HepG2 (cell line): ENCODE data around the gene ZBTB4. TPM values are rescaled to one million over a fixed set of nuclear protein-coding genes. Genes with fewer than 3 reads are reported as not detected.

Experiments used
- ATAC-seq: fragments of 200-7000 bp; cut with Tn5 transposase; 3 replicates; pipeline ENCODE4 v1.9.1; 2020; ENCODE audit warnings: mild to moderate bottlenecking, moderate library complexity
- BruUV-seq: library from RNA; stranded (reverse); fragments of 400-500 nt; replicated peaks from 2 replicates; lab custom pipeline; 2021; lab: Mats Ljungman, UMichigan
- CTCF ChIA-PET: fragments of 300-600 bp; formaldehyde crosslinking; extraction: SDS; loops from one replicate; lab custom pipeline; 2021; ENCODE audit warnings: low total read pairs, inconsistent platforms, low intra/inter-chr PET ratio; lab: Yijun Ruan, JAX
- POLR2A ChIA-PET: fragments of 350-600 bp; sonication (Branson Sonifier 250); formaldehyde crosslinking; loops from one replicate; lab custom pipeline; 2020; ENCODE audit warnings: antibody characterized with exemption, inconsistent platforms; lab: Yijun Ruan, JAX
- DNase-seq: peaks from one replicate; pipeline ENCODE4 v3.0.0-alpha.2; 2015; ENCODE audit warnings: low spot score
- FAIRE-seq: peaks from 3 replicates; lab custom pipeline; 2011; peaks lifted over from hg19 to GRCh38; lab: Jason Lieb, UNC
- H2AFZ ChIP-seq: one replicate; pipeline ENCODE4 v1.6.1; 2011; ENCODE audit warnings: low read length, inconsistent platforms
- H3K27ac ChIP-seq: fragments of 300-600 bp; 3 replicates; pipeline ENCODE4 v1.8.0; 2011; ENCODE audit warnings: mixed run types, mild to moderate bottlenecking, mixed read lengths, low read length, inconsistent platforms; ENCODE audit not compliant: insufficient read depth; ENCODE audit errors: extremely low read length
- H3K27me3 ChIP-seq, 2 experiments: fragments of 200-600 bp in 1 of 2; 2 replicates in 1 of 2; 3 replicates in 1 of 2; pipeline versions ENCODE4 v1.6.0 to v1.8.0; 2011; ENCODE audit warnings: low read length in 2 of 2, mild to moderate bottlenecking in 2 of 2, moderate library complexity in 2 of 2, inconsistent platforms in 1 of 2; ENCODE audit not compliant: insufficient read depth in 2 of 2, control insufficient read depth in 1 of 2
- H3K36me3 ChIP-seq, 2 experiments: fragments of 200-600 bp in 1 of 2; replicated peaks in 1 of 2; 2 replicates in 1 of 2; 3 replicates in 1 of 2; pipeline versions ENCODE4 v1.5.1 to v1.8.0; 2011; ENCODE audit warnings: low read length in 2 of 2, inconsistent platforms in 1 of 2; ENCODE audit not compliant: insufficient read depth in 2 of 2, control insufficient read depth in 1 of 2
- H3K4me1 ChIP-seq: 2 replicates; pipeline ENCODE4 v1.5.1; 2012; ENCODE audit warnings: low read length, inconsistent platforms; ENCODE audit not compliant: insufficient read depth
- H3K4me2 ChIP-seq: 2 replicates; pipeline ENCODE4 v1.6.0; 2011; ENCODE audit warnings: low read depth, low read length, inconsistent platforms
- H3K4me3 ChIP-seq, 3 experiments: fragments of 200-600 bp in 1 of 3; sonication (generic), shearing (Covaris generic) in 1 of 3; replicated peaks in 1 of 3; 2 replicates each; pipeline ENCODE4 v1.5.1; 2011 to 2016; ENCODE audit warnings: low read length in 3 of 3, inconsistent platforms in 2 of 3, low read depth in 2 of 3, mild to moderate bottlenecking in 2 of 3, control low read depth in 1 of 3, mixed read lengths in 1 of 3; ENCODE audit not compliant: insufficient read depth in 1 of 3
- H3K79me2 ChIP-seq: one replicate; pipeline ENCODE4 v1.6.1; 2011; ENCODE audit warnings: low read length, inconsistent platforms; ENCODE audit not compliant: insufficient read depth
- H3K9ac ChIP-seq: 2 replicates; pipeline ENCODE4 v1.6.0; 2011; ENCODE audit warnings: mild to moderate bottlenecking, low read depth, low read length, inconsistent platforms; ENCODE audit not compliant: insufficient read depth
- H3K9me3 ChIP-seq: 2 replicates; pipeline ENCODE4 v1.5.1; 2012; ENCODE audit warnings: mild to moderate bottlenecking, low read length
- H4K20me1 ChIP-seq: 2 replicates; pipeline ENCODE4 v1.6.0; 2011; ENCODE audit warnings: inconsistent platforms, mild to moderate bottlenecking, low read length, moderate library complexity; ENCODE audit not compliant: insufficient read depth
- GTF2F1 ChIP-seq: fragments of 150-350 bp; IDR thresholded peaks from 2 replicates; pipeline ENCODE4 v1.6.1; 2014; ENCODE audit warnings: low read length
- IKZF5 ChIP-seq: IDR thresholded peaks from 2 replicates; pipeline ENCODE4 v1.6.1; 2018; ENCODE audit warnings: missing genetic modification reagents, mild to moderate bottlenecking, missing compliant biosample characterization
- ZNF30 ChIP-seq: sonication (generic); formaldehyde crosslinking; IDR thresholded peaks from 2 replicates; pipeline ENCODE4 v1.5.0; 2020; ENCODE audit warnings: mild to moderate bottlenecking, missing genetic modification reagents
- ZNF800 ChIP-seq: sonication (generic); formaldehyde crosslinking; IDR thresholded peaks from 2 replicates; pipeline ENCODE4 v1.4.0; 2020; ENCODE audit warnings: missing genetic modification reagents
- WGBS: methylation state at CpG from one replicate; pipeline ENCODE4 v1.1.6; 2017; ENCODE audit warnings: low lambda C conversion rate; 5-methylcytosine and 5-hydroxymethylcytosine counted together
- in situ Hi-C: cut with HindIII; loops from 2 replicates; pipeline ENCODE4 v1.10.0; 2017; ENCODE audit warnings: low pct_unique_long_range_greater_than_20kb; ENCODE audit not compliant: extremely low pct_ligation_motif_present
- intact Hi-C: fragments of 100-400 bp; cut with micrococcal nuclease; formaldehyde crosslinking; loops from one replicate; pipeline ENCODE4 v1.10.0; 2022; ENCODE audit not compliant: unreplicated experiment
- polyA plus RNA-seq, 8 experiments: library from polyadenylated mRNA; depleted of rRNA in 3 of 8; stranded (reverse) in 7 of 8; unstranded in 1 of 8; fragments of >200 nt; fragmentation: Illumina TruSeq in 4 of 8; extraction: Trizol in 4 of 8; gene quantifications; 2 replicates each; pipeline versions ENCODE4 v1.2.1 to v1.2.3, GENCODE V29; 2011 to 2016; ENCODE audit warnings: low read depth in 4 of 8, missing spikeins in 1 of 8, mixed read lengths in 1 of 8; ENCODE audit not compliant: insufficient read depth in 1 of 8
- total RNA-seq, 5 experiments: library from RNA; depleted of rRNA; stranded (reverse); fragments of >200 nt; fragmentation: Illumina TruSeq; extraction: Trizol; gene quantifications; 2 replicates each; pipeline ENCODE4 v1.2.3, GENCODE V29; 2016; ENCODE audit warnings: low read depth in 1 of 5
- TF ChIP-seq, protein P1 (sequence below): sonication (generic); formaldehyde crosslinking; IDR thresholded peaks from 2 replicates; pipeline ENCODE4 v1.4.0; 2020; ENCODE audit warnings: mild to moderate bottlenecking, missing genetic modification reagents
- TF ChIP-seq, protein P2 (sequence below): sonication (generic); formaldehyde crosslinking; IDR thresholded peaks from 2 replicates; pipeline ENCODE4 v1.4.0; 2020; ENCODE audit warnings: mild to moderate bottlenecking, low read depth, missing genetic modification reagents
- TF ChIP-seq, protein P3 (sequence below): sonication (generic); formaldehyde crosslinking; IDR thresholded peaks from 2 replicates; pipeline ENCODE4 v1.5.0; 2020; ENCODE audit warnings: missing genetic modification reagents
- TF ChIP-seq, protein P4 (sequence below): sonication (generic); formaldehyde crosslinking; IDR thresholded peaks from 2 replicates; pipeline ENCODE4 v1.5.0; 2020; ENCODE audit warnings: missing genetic modification reagents

The ZBTB4 gene
- total and polyA plus RNA-seq, 2 of the 13 experiments (the other 11 are each of a cell fraction or from before 2014, with no cell fraction given), result 4.3 to 7.4 TPM

- no peak for TF ChIP-seq IKZF5
Measured at GRCh38 chr17:7425756-7426155, 53.7 kb downstream of the ZBTB4 start (continued).

GRCh38 chr17:7425316-7425715 is 54.1 kb downstream of the ZBTB4 start, which contains the start of gene SPEM2:
Gene SPEM2, plus strand, starts transcription at chr17:7425616. Its CDS starts 73 bp downstream, at chr17:7425689.
- Histone ChIP-seq H3K27me3 (peaks cover 3 to 6% of the 10 kb centered on the region in 2 experiments; a peak in 3 of 5 replicates), H2AFZ (no peak within 1 kb of the TSS), H3K4me3 (no peak within 1 kb of the TSS), H3K36me3 (no peaks in the 10 kb centered on the region), H3K9ac (no peak within 1 kb of the TSS), H4K20me1 (no peaks in the 10 kb centered on the region), H3K4me2 (no peak within 1 kb of the TSS), H3K4me1 (peaks cover 15% of the 10 kb centered on the region), H3K27ac (no peak within 1 kb of the TSS), H3K79me2 (no peaks in the 10 kb centered on the region), H3K9me3 (no peaks in the 10 kb centered on the region)
- POLR2A ChIA-PET, result interaction anchor here (0.8 kb wide), 1 partner anchor 22 kb away, joined by 3 read pairs; the partner anchor contains the start of gene TMEM256
- CTCF ChIA-PET, result no interaction called here
- WGBS, result 53% methylated on average over 2 of the region's 7 CpGs
- no TSS peak for BruUV-seq
- no peak for ATAC-seq
- no peak for FAIRE-seq
- in situ Hi-C loops, result no loop called here
- intact Hi-C loops, result no loop called here
- DNase-seq, result no peak
- TF ChIP-seq, protein P1, sequence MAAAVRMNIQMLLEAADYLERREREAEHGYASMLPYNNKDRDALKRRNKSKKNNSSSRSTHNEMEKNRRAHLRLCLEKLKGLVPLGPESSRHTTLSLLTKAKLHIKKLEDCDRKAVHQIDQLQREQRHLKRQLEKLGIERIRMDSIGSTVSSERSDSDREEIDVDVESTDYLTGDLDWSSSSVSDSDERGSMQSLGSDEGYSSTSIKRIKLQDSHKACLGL (CRISPR knock-in tag), result no peak
- TF ChIP-seq, protein P2, sequence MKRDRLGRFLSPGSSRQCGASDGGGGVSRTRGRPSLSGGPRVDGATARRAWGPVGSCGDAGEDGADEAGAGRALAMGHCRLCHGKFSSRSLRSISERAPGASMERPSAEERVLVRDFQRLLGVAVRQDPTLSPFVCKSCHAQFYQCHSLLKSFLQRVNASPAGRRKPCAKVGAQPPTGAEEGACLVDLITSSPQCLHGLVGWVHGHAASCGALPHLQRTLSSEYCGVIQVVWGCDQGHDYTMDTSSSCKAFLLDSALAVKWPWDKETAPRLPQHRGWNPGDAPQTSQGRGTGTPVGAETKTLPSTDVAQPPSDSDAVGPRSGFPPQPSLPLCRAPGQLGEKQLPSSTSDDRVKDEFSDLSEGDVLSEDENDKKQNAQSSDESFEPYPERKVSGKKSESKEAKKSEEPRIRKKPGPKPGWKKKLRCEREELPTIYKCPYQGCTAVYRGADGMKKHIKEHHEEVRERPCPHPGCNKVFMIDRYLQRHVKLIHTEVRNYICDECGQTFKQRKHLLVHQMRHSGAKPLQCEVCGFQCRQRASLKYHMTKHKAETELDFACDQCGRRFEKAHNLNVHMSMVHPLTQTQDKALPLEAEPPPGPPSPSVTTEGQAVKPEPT (CRISPR knock-in tag), result no peak
- TF ChIP-seq ZNF800 (no peak), ZNF30 (CRISPR knock-in tag) (no peak), GTF2F1 (no peak)
- TF ChIP-seq, protein P3, sequence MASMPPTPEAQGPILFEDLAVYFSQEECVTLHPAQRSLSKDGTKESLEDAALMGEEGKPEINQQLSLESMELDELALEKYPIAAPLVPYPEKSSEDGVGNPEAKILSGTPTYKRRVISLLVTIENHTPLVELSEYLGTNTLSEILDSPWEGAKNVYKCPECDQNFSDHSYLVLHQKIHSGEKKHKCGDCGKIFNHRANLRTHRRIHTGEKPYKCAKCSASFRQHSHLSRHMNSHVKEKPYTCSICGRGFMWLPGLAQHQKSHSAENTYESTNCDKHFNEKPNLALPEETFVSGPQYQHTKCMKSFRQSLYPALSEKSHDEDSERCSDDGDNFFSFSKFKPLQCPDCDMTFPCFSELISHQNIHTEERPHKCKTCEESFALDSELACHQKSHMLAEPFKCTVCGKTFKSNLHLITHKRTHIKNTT, result no peak
- TF ChIP-seq, protein P4, sequence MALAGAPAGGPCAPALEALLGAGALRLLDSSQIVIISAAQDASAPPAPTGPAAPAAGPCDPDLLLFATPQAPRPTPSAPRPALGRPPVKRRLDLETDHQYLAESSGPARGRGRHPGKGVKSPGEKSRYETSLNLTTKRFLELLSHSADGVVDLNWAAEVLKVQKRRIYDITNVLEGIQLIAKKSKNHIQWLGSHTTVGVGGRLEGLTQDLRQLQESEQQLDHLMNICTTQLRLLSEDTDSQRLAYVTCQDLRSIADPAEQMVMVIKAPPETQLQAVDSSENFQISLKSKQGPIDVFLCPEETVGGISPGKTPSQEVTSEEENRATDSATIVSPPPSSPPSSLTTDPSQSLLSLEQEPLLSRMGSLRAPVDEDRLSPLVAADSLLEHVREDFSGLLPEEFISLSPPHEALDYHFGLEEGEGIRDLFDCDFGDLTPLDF (CRISPR knock-in tag), result no peak
